H9 (cell line): ENCODE data around the gene DHRS7C. TPM values are rescaled to one million over a fixed set of nuclear protein-coding genes. Genes with fewer than 3 reads are reported as not detected.

Experiments
- DNase-seq: peaks from one replicate; pipeline ENCODE4 v3.0.0-alpha.2; 2017
- H2AFZ ChIP-seq: one replicate; pipeline ENCODE4 v1.6.1; 2013; ENCODE audit warnings: mild to moderate bottlenecking, low read length, control low read depth, moderate library complexity
- H2AK5ac ChIP-seq: 2 replicates; pipeline ENCODE4 v1.6.1; 2013; ENCODE audit warnings: low read length, control low read depth, mixed read lengths; ENCODE audit not compliant: insufficient read length
- H2BK120ac ChIP-seq: one replicate; pipeline ENCODE4 v1.6.1; 2013; ENCODE audit warnings: low read depth, mild to moderate bottlenecking, low read length, control low read depth, inconsistent platforms; ENCODE audit not compliant: poor library complexity, severe bottlenecking
- H2BK12ac ChIP-seq: 2 replicates; pipeline ENCODE4 v1.6.1; 2013; ENCODE audit warnings: low read length, control low read depth, mixed read lengths, low read depth; ENCODE audit not compliant: insufficient read length
- H2BK15ac ChIP-seq: 2 replicates; pipeline ENCODE4 v1.6.1; 2013; ENCODE audit warnings: low read depth, low read length, control low read depth
- H2BK20ac ChIP-seq: one replicate; pipeline ENCODE4 v1.6.1; 2013; ENCODE audit warnings: low read depth, mild to moderate bottlenecking, low read length, control low read depth, inconsistent platforms; ENCODE audit not compliant: poor library complexity, severe bottlenecking
- H2BK5ac ChIP-seq: 2 replicates; pipeline ENCODE4 v1.6.1; 2013; ENCODE audit warnings: low read length, control low read depth, mixed read lengths; ENCODE audit not compliant: insufficient read length
- H3K14ac ChIP-seq: 2 replicates; pipeline ENCODE4 v1.6.1; 2013; ENCODE audit warnings: low read length, control low read depth; ENCODE audit not compliant: insufficient read depth
- H3K18ac ChIP-seq: 2 replicates; pipeline ENCODE4 v1.6.1; 2013; ENCODE audit warnings: low read depth, mild to moderate bottlenecking, mixed read lengths, low read length, control low read depth; ENCODE audit not compliant: insufficient read length
- H3K23ac ChIP-seq: 2 replicates; pipeline ENCODE4 v1.6.1; 2013; ENCODE audit warnings: low read length, control low read depth, mixed read lengths, low read depth; ENCODE audit not compliant: insufficient read length
- H3K23me2 ChIP-seq: 2 replicates; pipeline ENCODE4 v1.6.1; 2013; ENCODE audit warnings: low read depth, mild to moderate bottlenecking, mixed read lengths, low read length, control low read depth; ENCODE audit not compliant: insufficient read length, poor library complexity, severe bottlenecking
- H3K27ac ChIP-seq: 2 replicates; pipeline ENCODE4 v1.5.1; 2013; ENCODE audit warnings: low read length, control low read depth, mixed read lengths, low read depth; ENCODE audit not compliant: insufficient read length
- H3K27me3 ChIP-seq: 2 replicates; pipeline ENCODE4 v1.6.1; 2013; ENCODE audit warnings: low read length, control low read depth, inconsistent platforms; ENCODE audit not compliant: insufficient read depth
- H3K4ac ChIP-seq: 2 replicates; pipeline ENCODE4 v1.6.1; 2013; ENCODE audit warnings: low read depth, mild to moderate bottlenecking, control low read depth, inconsistent platforms, low read length, moderate library complexity
- H3K4me1 ChIP-seq: 2 replicates; pipeline ENCODE4 v1.6.1; 2013; ENCODE audit warnings: low read length, control low read depth, inconsistent platforms; ENCODE audit not compliant: insufficient read depth
- H3K4me2 ChIP-seq: 2 replicates; pipeline ENCODE4 v1.6.1; 2013; ENCODE audit warnings: low read length, control low read depth, mixed read lengths; ENCODE audit not compliant: insufficient read length, insufficient read depth
- H3K56ac ChIP-seq: 2 replicates; pipeline ENCODE4 v1.6.1; 2013; ENCODE audit warnings: low read depth, mild to moderate bottlenecking, mixed read lengths, low read length, control low read depth; ENCODE audit not compliant: insufficient read length
- H3K79me1 ChIP-seq: 2 replicates; pipeline ENCODE4 v1.6.1; 2013; ENCODE audit warnings: low read depth, mild to moderate bottlenecking, moderate library complexity, low read length, control low read depth, inconsistent platforms; ENCODE audit not compliant: insufficient read depth, poor library complexity, severe bottlenecking
- H3K79me2 ChIP-seq: 2 replicates; pipeline ENCODE4 v1.6.1; 2013; ENCODE audit warnings: low read length, control low read depth, inconsistent platforms; ENCODE audit not compliant: insufficient read depth
- H3K9ac ChIP-seq: 2 replicates; pipeline ENCODE4 v1.6.1; 2013; ENCODE audit warnings: low read length, control low read depth, mixed read lengths; ENCODE audit not compliant: insufficient read length; ENCODE audit errors: extremely low read depth
- H3K9me3 ChIP-seq: one replicate; pipeline ENCODE4 v1.6.1; 2013; ENCODE audit warnings: low read depth, low read length, inconsistent platforms; ENCODE audit not compliant: control insufficient read depth
- H3T11ph ChIP-seq: one replicate; pipeline ENCODE4 v1.6.1; 2013; ENCODE audit warnings: mild to moderate bottlenecking, low read length, control low read depth, inconsistent platforms
- H4K20me1 ChIP-seq: one replicate; pipeline ENCODE4 v1.6.1; 2013; ENCODE audit not compliant: control insufficient read depth, insufficient read length, insufficient read depth
- H4K5ac ChIP-seq: 2 replicates; pipeline ENCODE4 v1.6.1; 2013; ENCODE audit warnings: low read depth, mild to moderate bottlenecking, mixed read lengths, low read length, control low read depth; ENCODE audit not compliant: insufficient read length
- H4K8ac ChIP-seq: replicated peaks from 2 replicates; pipeline ENCODE4 v1.6.1; 2013; ENCODE audit warnings: low read length, control low read depth, mixed read lengths, low read depth; ENCODE audit not compliant: insufficient read length
- H4K91ac ChIP-seq: 2 replicates; pipeline ENCODE4 v1.6.1; 2013; ENCODE audit warnings: low read depth, mild to moderate bottlenecking, moderate library complexity, mixed read lengths, low read length, control low read depth; ENCODE audit not compliant: insufficient read length
- H3K27ac Mint-ChIP-seq, 3 experiments: 2 replicates in 2 of 3; 3 replicates in 1 of 3; pipeline ENCODE4 v1.8.0; 2020 to 2021; ENCODE audit warnings: mixed read lengths in 3 of 3, mild to moderate bottlenecking in 1 of 3, moderate library complexity in 1 of 3
- H3K27me3 Mint-ChIP-seq: 2 replicates; pipeline ENCODE4 v1.8.0; 2021; ENCODE audit warnings: low read depth, mild to moderate bottlenecking, moderate library complexity, mixed read lengths
- H3K36me3 Mint-ChIP-seq, 3 experiments: 2 replicates in 2 of 3; 3 replicates in 1 of 3; pipeline ENCODE4 v1.8.0; 2020 to 2021; ENCODE audit warnings: low read depth in 3 of 3, mixed read lengths in 3 of 3; ENCODE audit not compliant: insufficient read depth in 1 of 3
- H3K4me1 Mint-ChIP-seq, 2 experiments: 2 replicates each; pipeline ENCODE4 v1.8.0; 2020; ENCODE audit warnings: mixed read lengths in 2 of 2
- H3K4me3 Mint-ChIP-seq, 2 experiments: 2 replicates in 1 of 2; 3 replicates in 1 of 2; pipeline ENCODE4 v1.8.0; 2020 to 2021; ENCODE audit warnings: mild to moderate bottlenecking in 2 of 2, mixed read lengths in 2 of 2, moderate library complexity in 1 of 2
- H3K9me3 Mint-ChIP-seq, 2 experiments: 2 replicates in 1 of 2; 3 replicates in 1 of 2; pipeline ENCODE4 v1.8.0; 2020; ENCODE audit warnings: mild to moderate bottlenecking in 2 of 2, mixed read lengths in 2 of 2, moderate library complexity in 1 of 2
- WGBS: extraction: QIAGEN DNeasy Blood & Tissue Kit; methylation state at CpG from one replicate; pipeline ENCODE4 v1.1.7; 2013; ENCODE audit warnings: missing lambda C conversion rate, low lambda C conversion rate, mixed read lengths; ENCODE audit not compliant: insufficient read length; ENCODE audit errors: extremely low coverage; 5-methylcytosine and 5-hydroxymethylcytosine counted together
- total RNA-seq: library from RNA; stranded (reverse); gene quantifications from 2 replicates; pipeline ENCODE4 v1.2.1, GENCODE V29; 2021
- TF ChIP-seq, protein P1 (sequence below): fragments of 200-600 bp; sonication (generic); conservative IDR thresholded peaks from 3 replicates; pipeline ENCODE4 v1.8.0; 2021; ENCODE audit warnings: antibody characterized with exemption, mild to moderate bottlenecking

Gene DHRS7C
- total RNA-seq, 1 experiment from 2014 or later = not detected

DNA sequence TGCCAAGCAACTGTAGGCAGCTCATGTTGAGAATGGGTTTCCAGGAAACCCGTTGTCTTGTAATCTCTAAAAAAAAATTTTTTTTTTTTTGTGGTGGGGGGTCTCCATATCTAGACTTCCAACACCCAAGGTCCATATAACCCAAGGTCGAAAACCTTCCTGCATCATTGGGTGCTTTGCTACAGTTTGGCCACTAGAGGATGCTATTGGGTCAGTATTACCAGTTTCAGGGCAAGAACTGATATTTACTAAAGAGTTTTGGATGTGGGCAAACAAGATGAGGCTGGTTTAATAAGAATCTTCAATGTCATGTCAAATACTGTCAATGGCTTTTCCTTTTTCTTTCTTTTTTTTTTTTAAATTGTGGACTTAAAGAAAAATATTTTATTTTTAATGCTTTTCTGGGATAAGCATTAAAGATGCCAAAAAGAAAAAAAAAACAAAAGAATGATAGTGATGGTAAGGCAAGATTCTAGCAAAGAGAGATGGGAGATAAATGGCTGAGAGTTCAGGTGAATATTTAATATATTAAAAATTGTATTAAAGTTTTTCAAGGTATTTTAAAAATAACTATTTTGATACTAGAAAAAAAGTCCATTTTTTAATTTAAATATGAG is 62.2 kb downstream of the DHRS7C start:
- WGBS = no CpG with 5 or more reads among the region's 2 CpGs
- H3K27me3 Mint-ChIP-seq = no peaks in the 10 kb centered on the region

More for the DNA sequence above, 62.2 kb downstream of the DHRS7C start:
- Histone ChIP-seq H4K5ac (no peak overlapping the region), H3K79me2 (no peaks in the 10 kb centered on the region), H3K9me3 (no peaks in the 10 kb centered on the region), H3K4ac (no peak overlapping the region), H3K4me2 (no peak overlapping the region), H4K8ac (no peak overlapping the region), H3K18ac (no peak overlapping the region), H4K91ac (no peak overlapping the region), H2BK15ac (no peak overlapping the region), H3K27ac (no peak overlapping the region), H3K9ac (no peak overlapping the region), H2BK5ac (no peak overlapping the region), H3T11ph (no peak overlapping the region), H3K79me1 (no peaks in the 10 kb centered on the region), H2BK120ac (no peak overlapping the region), H2BK12ac (no peak overlapping the region), H3K27me3 (no peaks in the 10 kb centered on the region), H3K56ac (no peak overlapping the region), H3K23me2 (no peaks in the 10 kb centered on the region), H3K23ac (no peak overlapping the region), H3K4me1 (no peaks in the 10 kb centered on the region), H2AK5ac (no peak overlapping the region), H2BK20ac (no peak overlapping the region), H2AFZ (no peak overlapping the region), H4K20me1 (no peaks in the 10 kb centered on the region), H3K14ac (no peak overlapping the region)
- peaks cover 10 to 11% of the 10 kb centered on the region in 2 experiments; a peak in 4 of 5 replicates for H3K9me3 Mint-ChIP-seq
- peaks cover 2 to 8% (median 4%) of the 10 kb centered on the region in 3 experiments for H3K36me3 Mint-ChIP-seq
- no peak overlapping the region for H3K4me3 Mint-ChIP-seq
- DNase-seq = no peak
- H3K4me1 Mint-ChIP-seq = peaks cover 0 to 4% of the 10 kb centered on the region in 2 experiments; a peak in 2 of 4 replicates
- no peak overlapping the region for H3K27ac Mint-ChIP-seq
- TF ChIP-seq, protein P1, sequence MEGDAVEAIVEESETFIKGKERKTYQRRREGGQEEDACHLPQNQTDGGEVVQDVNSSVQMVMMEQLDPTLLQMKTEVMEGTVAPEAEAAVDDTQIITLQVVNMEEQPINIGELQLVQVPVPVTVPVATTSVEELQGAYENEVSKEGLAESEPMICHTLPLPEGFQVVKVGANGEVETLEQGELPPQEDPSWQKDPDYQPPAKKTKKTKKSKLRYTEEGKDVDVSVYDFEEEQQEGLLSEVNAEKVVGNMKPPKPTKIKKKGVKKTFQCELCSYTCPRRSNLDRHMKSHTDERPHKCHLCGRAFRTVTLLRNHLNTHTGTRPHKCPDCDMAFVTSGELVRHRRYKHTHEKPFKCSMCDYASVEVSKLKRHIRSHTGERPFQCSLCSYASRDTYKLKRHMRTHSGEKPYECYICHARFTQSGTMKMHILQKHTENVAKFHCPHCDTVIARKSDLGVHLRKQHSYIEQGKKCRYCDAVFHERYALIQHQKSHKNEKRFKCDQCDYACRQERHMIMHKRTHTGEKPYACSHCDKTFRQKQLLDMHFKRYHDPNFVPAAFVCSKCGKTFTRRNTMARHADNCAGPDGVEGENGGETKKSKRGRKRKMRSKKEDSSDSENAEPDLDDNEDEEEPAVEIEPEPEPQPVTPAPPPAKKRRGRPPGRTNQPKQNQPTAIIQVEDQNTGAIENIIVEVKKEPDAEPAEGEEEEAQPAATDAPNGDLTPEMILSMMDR = peak; percentile 97
